H1 (cell line): ENCODE results near the gene BAD. TPM values are rescaled to one million over a fixed set of nuclear protein-coding genes. Genes with fewer than 3 reads are reported as not detected.

Experiments
- CTCF ChIA-PET: fragments of 300-600 bp; sonication (Branson Sonifier 250); formaldehyde crosslinking; loops from one replicate; lab custom pipeline; 2021; ENCODE audit not compliant: partially characterized antibody; lab: Charles Lee
- POLR2A ChIA-PET: fragments of 300-600 bp; sonication (Branson Sonifier 250); formaldehyde crosslinking; loops from one replicate; lab custom pipeline; 2021; ENCODE audit warnings: inconsistent platforms; ENCODE audit not compliant: partially characterized antibody; lab: Charles Lee
- DNase-seq, 2 experiments: peaks; one replicate each; pipeline versions ENCODE4 v3.0.0 to v3.0.0-alpha.2; 2010 to 2022; ENCODE audit warnings: low spot score in 2 of 2, low read depth in 1 of 2, mixed read lengths in 1 of 2
- FAIRE-seq: peaks from 2 replicates; lab custom pipeline; 2011; peaks lifted over from hg19 to GRCh38; lab: Jason Lieb, UNC
- H2AFZ ChIP-seq: 2 replicates; pipeline ENCODE4 v1.8.1; 2012; ENCODE audit warnings: low read length, inconsistent platforms
- H2AK5ac ChIP-seq: 2 replicates; pipeline ENCODE4 v1.6.1; 2013; ENCODE audit warnings: low read depth, low read length
- H2BK120ac ChIP-seq: replicated peaks from 2 replicates; pipeline ENCODE3; 2013; ENCODE audit warnings: low read depth, low read length, inconsistent platforms
- H2BK12ac ChIP-seq: 2 replicates; pipeline ENCODE4 v1.6.1; 2013; ENCODE audit warnings: low read depth, low read length
- H2BK15ac ChIP-seq: 2 replicates; pipeline ENCODE4 v1.6.1; 2013; ENCODE audit warnings: low read length
- H2BK20ac ChIP-seq: 2 replicates; pipeline ENCODE4 v1.6.1; 2013; ENCODE audit warnings: low read length
- H2BK5ac ChIP-seq: 2 replicates; pipeline ENCODE4 v1.6.1; 2013; ENCODE audit warnings: low read depth, low read length
- H3K14ac ChIP-seq: 2 replicates; pipeline ENCODE4 v1.6.1; 2013; ENCODE audit warnings: inconsistent platforms; ENCODE audit not compliant: insufficient read length
- H3K18ac ChIP-seq: 2 replicates; pipeline ENCODE4 v1.6.1; 2013; ENCODE audit warnings: low read length; ENCODE audit errors: extremely low read depth
- H3K23ac ChIP-seq: 2 replicates; pipeline ENCODE4 v1.6.1; 2013; ENCODE audit warnings: inconsistent platforms; ENCODE audit not compliant: insufficient read length
- H3K23me2 ChIP-seq: 2 replicates; pipeline ENCODE4 v1.6.1; 2013; ENCODE audit warnings: low read depth, low read length
- H3K27ac ChIP-seq: 2 replicates; pipeline ENCODE4 v1.6.1; 2011; ENCODE audit warnings: low read depth, low read length, inconsistent platforms
- H3K27me3 ChIP-seq, 4 experiments: replicated peaks in 1 of 4; 1 replicate in 1 of 4; 2 replicates in 3 of 4; pipeline versions ENCODE4 v1.6.1 to v1.8.1; 2011 to 2013; ENCODE audit warnings: low read length in 3 of 4, mild to moderate bottlenecking in 3 of 4, inconsistent platforms in 2 of 4, mixed read lengths in 2 of 4, moderate library complexity in 1 of 4; ENCODE audit not compliant: control insufficient read depth in 3 of 4, insufficient read depth in 3 of 4; ENCODE audit errors: extremely low read depth in 1 of 4
- H3K36me3 ChIP-seq, 4 experiments: 2 replicates each; pipeline versions ENCODE4 v1.6.1 to v1.8.1; 2011 to 2013; ENCODE audit warnings: mild to moderate bottlenecking in 4 of 4, low read length in 3 of 4, moderate library complexity in 2 of 4, control low read depth in 1 of 4, inconsistent platforms in 1 of 4; ENCODE audit not compliant: insufficient read depth in 4 of 4, control insufficient read depth in 2 of 4
- H3K4ac ChIP-seq: replicated peaks from 2 replicates; pipeline ENCODE3; 2013; ENCODE audit warnings: low read length, low read depth, mixed read lengths, inconsistent platforms; ENCODE audit not compliant: insufficient read length
- H3K4me1 ChIP-seq, 4 experiments: replicated peaks in 1 of 4; 1 replicate in 1 of 4; 2 replicates in 3 of 4; pipeline versions ENCODE4 v1.6.1 to v1.8.1; 2011 to 2013; ENCODE audit warnings: low read length in 3 of 4, inconsistent platforms in 2 of 4, mixed read lengths in 1 of 4; ENCODE audit not compliant: insufficient read depth in 4 of 4, control insufficient read depth in 3 of 4
- H3K4me2 ChIP-seq, 2 experiments: 2 replicates each; pipeline versions ENCODE4 v1.6.1 to v1.8.1; 2011 to 2013; ENCODE audit warnings: low read depth in 2 of 2, low read length in 2 of 2, control low read depth in 1 of 2, inconsistent platforms in 1 of 2, mild to moderate bottlenecking in 1 of 2; ENCODE audit not compliant: insufficient read depth in 1 of 2
- H3K4me3 ChIP-seq, 4 experiments: fragments of 200-600, 300-600 bp in 1 of 4; sonication (generic), shearing (Covaris generic), sonication (Bioruptor Twin) in 1 of 4; 2 replicates each; pipeline versions ENCODE4 v1.5.1 to v1.8.1; 2011 to 2016; ENCODE audit warnings: low read length in 4 of 4, low read depth in 3 of 4, control low read depth in 2 of 4, inconsistent platforms in 2 of 4, mild to moderate bottlenecking in 2 of 4, mixed read lengths in 1 of 4, moderate library complexity in 1 of 4; ENCODE audit not compliant: insufficient read depth in 2 of 4; ENCODE audit errors: extremely low read depth in 1 of 4
- H3K56ac ChIP-seq: replicated peaks from 2 replicates; pipeline ENCODE3; 2013; ENCODE audit warnings: low read depth, mild to moderate bottlenecking, mixed read lengths, low read length, inconsistent platforms; ENCODE audit not compliant: insufficient read length
- H3K79me1 ChIP-seq: 2 replicates; pipeline ENCODE4 v1.6.1; 2013; ENCODE audit warnings: low read depth, low read length, control low read depth
- H3K79me2 ChIP-seq, 2 experiments: 2 replicates each; pipeline versions ENCODE4 v1.6.1 to v1.8.1; 2012 to 2013; ENCODE audit warnings: low read length in 2 of 2, mild to moderate bottlenecking in 2 of 2, inconsistent platforms in 1 of 2; ENCODE audit not compliant: insufficient read depth in 2 of 2, control insufficient read depth in 1 of 2
- H3K9ac ChIP-seq, 4 experiments: replicated peaks in 1 of 4; 1 replicate in 1 of 4; 2 replicates in 3 of 4; pipeline versions ENCODE4 v1.6.1 to v1.8.1; 2011 to 2013; ENCODE audit warnings: low read depth in 3 of 4, low read length in 3 of 4, control low read depth in 2 of 4, mild to moderate bottlenecking in 2 of 4, moderate library complexity in 2 of 4, inconsistent platforms in 1 of 4; ENCODE audit errors: extremely low read depth in 1 of 4
- H3K9me3 ChIP-seq, 2 experiments: 2 replicates each; pipeline versions ENCODE4 v1.6.1 to v1.8.1; 2012 to 2013; ENCODE audit warnings: mild to moderate bottlenecking in 2 of 2, moderate library complexity in 2 of 2, control low read depth in 1 of 2, inconsistent platforms in 1 of 2, low read depth in 1 of 2, low read length in 1 of 2, mixed read lengths in 1 of 2; ENCODE audit not compliant: insufficient read depth in 2 of 2
- H4K20me1 ChIP-seq, 2 experiments: replicated peaks in 1 of 2; 2 replicates each; pipeline versions ENCODE3 to v1.8.1; 2011 to 2013; ENCODE audit warnings: inconsistent platforms in 2 of 2, low read length in 2 of 2, mild to moderate bottlenecking in 1 of 2; ENCODE audit not compliant: insufficient read depth in 2 of 2, control insufficient read depth in 1 of 2
- H4K5ac ChIP-seq: 2 replicates; pipeline ENCODE4 v1.6.1; 2013; ENCODE audit warnings: low read length, low read depth, mixed read lengths, inconsistent platforms; ENCODE audit not compliant: insufficient read length
- H4K8ac ChIP-seq: 2 replicates; pipeline ENCODE4 v1.8.0; 2013; ENCODE audit warnings: mild to moderate bottlenecking, moderate library complexity, low read length, inconsistent platforms; ENCODE audit not compliant: insufficient read depth; ENCODE audit errors: extremely low read depth
- H4K91ac ChIP-seq: replicated peaks from 2 replicates; pipeline ENCODE3; 2013; ENCODE audit warnings: low read length, mixed read lengths, inconsistent platforms; ENCODE audit not compliant: insufficient read length
- ATF3 ChIP-seq: IDR thresholded peaks from 2 replicates; pipeline ENCODE4 v1.6.1; 2011; ENCODE audit warnings: low read depth, mild to moderate bottlenecking, low read length; ENCODE audit not compliant: insufficient read depth
- CHD1 ChIP-seq: IDR thresholded peaks from 2 replicates; pipeline ENCODE4 v1.6.1; 2012; ENCODE audit warnings: low read depth, low read length, improper control_type of control experiment
- E2F6 ChIP-seq: IDR thresholded peaks from 2 replicates; pipeline ENCODE4 v1.6.1; 2012; ENCODE audit warnings: inconsistent platforms
- EP300 ChIP-seq, 2 experiments: IDR thresholded peaks; 1 replicate in 1 of 2; 2 replicates in 1 of 2; pipeline ENCODE4 v1.6.1; 2011 to 2012; ENCODE audit warnings: low read depth in 2 of 2, low read length in 2 of 2, mild to moderate bottlenecking in 2 of 2, borderline replicate concordance in 1 of 2, inconsistent platforms in 1 of 2, moderate library complexity in 1 of 2
- EZH2 ChIP-seq: fragments of 200-600 bp; sonication (generic); IDR thresholded peaks from 2 replicates; pipeline ENCODE4 v1.7.1; 2012; ENCODE audit warnings: low read depth, mild to moderate bottlenecking, moderate library complexity, low read length, inconsistent platforms; ENCODE audit not compliant: severe bottlenecking
- KDM5A ChIP-seq: fragments of 200-600 bp; IDR thresholded peaks from 2 replicates; pipeline ENCODE4 v1.7.1; 2012; ENCODE audit warnings: mild to moderate bottlenecking, low read length, inconsistent platforms, mixed read lengths
- RNF2 ChIP-seq: fragments of 200-900, 300-1000 bp; sonication (generic); IDR thresholded peaks from 2 replicates; pipeline ENCODE4 v1.7.1; 2016; ENCODE audit warnings: borderline replicate concordance, low read depth, mild to moderate bottlenecking, antibody characterized with exemption, low read length; ENCODE audit not compliant: poor library complexity, severe bottlenecking; ENCODE audit errors: missing control alignments
- SIN3A ChIP-seq, 2 experiments: IDR thresholded peaks in 1 of 2; conservative IDR thresholded peaks in 1 of 2; 2 replicates each; pipeline ENCODE4 v1.6.1; 2011 to 2012; ENCODE audit warnings: low read length in 2 of 2, improper control_type of control experiment in 1 of 2, low read depth in 1 of 2, mild to moderate bottlenecking in 1 of 2
- WGBS, 2 experiments: shearing (Covaris generic) in 1 of 2; methylation state at CpG; one replicate each; pipeline versions ENCODE4 v1.1.6 to v1.1.7; 2013 to 2015; ENCODE audit warnings: low lambda C conversion rate in 2 of 2, mixed read lengths in 2 of 2, inconsistent platforms in 1 of 2, low coverage in 1 of 2, missing lambda C conversion rate in 1 of 2; ENCODE audit not compliant: insufficient replicate concordance in 2 of 2, insufficient coverage in 1 of 2, insufficient read length in 1 of 2; ENCODE audit errors: extremely low coverage in 1 of 2, missing lambda C conversion rate in 1 of 2; 5-methylcytosine and 5-hydroxymethylcytosine counted together
- polyA plus RNA-seq, 7 experiments: library from polyadenylated mRNA; depleted of rRNA in 3 of 7; stranded (reverse) in 5 of 7; unstranded in 2 of 7; fragments of >200 nt in 5 of 7; fragments of 200-250 nt in 2 of 7; gene quantifications; 1 replicate in 5 of 7; 2 replicates in 1 of 7; 4 replicates in 1 of 7; pipeline versions ENCODE4 v1.2.1 to v1.2.3, GENCODE V29; 2011 to 2013; ENCODE audit warnings: missing spikeins in 2 of 7, mixed read lengths in 2 of 7
- total RNA-seq: library from RNA; stranded (reverse); fragmentation: NEBNext Ultra II Directional; extraction: Animal tissue kit (Norgen Biotek cat#: 25700); gene quantifications from 2 replicates; pipeline ENCODE4 v1.2.1, GENCODE V29; 2021

The BAD gene
- total and polyA plus RNA-seq, 2 of the 8 experiments (the other 6 are each of a cell fraction or from before 2014, with no cell fraction given), result 23.1 to 33.7 TPM

- peak within 1 kb of the TSS; percentile 90 for H2BK12ac ChIP-seq
- peak within 1 kb of the TSS; percentile 88; the same call in 1 of the 2 replicates for H2BK15ac ChIP-seq
- peak within 1 kb of the TSS; percentile 99 for H3K4ac ChIP-seq
- H2BK20ac ChIP-seq, result peak within 1 kb of the TSS; percentile 80; the same call in 1 of the 2 replicates
- peak within 1 kb of the TSS in 3 of 4 experiments; percentile 76 to 88 (median 85); a peak in 6 of 7 replicates for H3K9ac ChIP-seq
- WGBS, 2 experiments, result 2% methylated on average over 41 of the region's 81 CpGs; no CpG with 5 or more reads in 1 of the 2 experiments
- H4K20me1 ChIP-seq, result peaks cover 2 to 3% of the 10 kb centered on the region in 2 experiments
- FAIRE-seq (no peak), DNase-seq (peak; percentile 99)
- peaks cover 11% of the 10 kb centered on the region; the same call in 1 of the 2 replicates for H3K79me1 ChIP-seq
- H3K4me3 ChIP-seq, result peak within 1 kb of the TSS; percentile 62 to 93 (median 83)
- H3K36me3 ChIP-seq, result no peaks in the 10 kb centered on the region
- peaks cover 3 to 15% (median 12%) of the 10 kb centered on the region in 4 experiments; a peak in 6 of 7 replicates for H3K4me1 ChIP-seq
- peak within 1 kb of the TSS; percentile 96 to 98 for H3K4me2 ChIP-seq
- H3K14ac ChIP-seq, result no peak within 1 kb of the TSS
- peak within 1 kb of the TSS; percentile 97 for H4K8ac ChIP-seq
- 0 out of 2 replicates have a peak within 1 kb of the TSS, but pooled peaks have one; percentile 36 for H2AFZ ChIP-seq
- peaks cover 6 to 23% (median 11%) of the 10 kb centered on the region in 4 experiments for H3K27me3 ChIP-seq
- POLR2A ChIA-PET, result interaction anchor here (1.0 to 5.6 kb wide), 19 partner anchors 8 to 386 kb away, joined by 3 to 57 read pairs (median 6); partner anchors contain the start of genes BAD, FERMT3, GPR137 and NUDT22
- H3K27ac ChIP-seq, result peak within 1 kb of the TSS; percentile 87
- no peak within 1 kb of the TSS for H3K23ac ChIP-seq
- peak within 1 kb of the TSS; percentile 98 for H4K91ac ChIP-seq
- H2AK5ac ChIP-seq, result peak within 1 kb of the TSS; percentile 96
- H4K5ac ChIP-seq, result peak within 1 kb of the TSS; percentile 99
- H3K18ac ChIP-seq, result peak within 1 kb of the TSS; percentile 99
- CTCF ChIA-PET, result interaction anchor here (0.7 to 20.8 kb wide), 19 partner anchors 9 to 340 kb away, joined by 3 to 614 read pairs (median 5); partner anchors contain the start of genes BAD, CCDC88B, FERMT3 and GPR137
- H2BK5ac ChIP-seq, result peak within 1 kb of the TSS; percentile 98
- peak within 1 kb of the TSS; percentile 92 for H2BK120ac ChIP-seq
- no peaks in the 10 kb centered on the region; a peak in 1 of 4 replicates for H3K9me3 ChIP-seq
- H3K79me2 ChIP-seq, result peaks cover 0 to 17% of the 10 kb centered on the region in 2 experiments; a peak in 2 of 4 replicates
- H3K23me2 ChIP-seq, result peaks cover 14% of the 10 kb centered on the region; the same call in 1 of the 2 replicates
- H3K56ac ChIP-seq, result peak within 1 kb of the TSS; percentile 97
- no peak for TF ChIP-seq E2F6
- TF ChIP-seq SIN3A (conservative IDR thresholded peaks at IDR 0.05 in 1 of 2, IDR thresholded peaks at IDR 0.05 in 1 of 2; ENCODE audit: low read depth in 1 of 2, low read length in 2 of 2), result peak; percentile 48 to 82; a peak in 1 of 4 replicates
- TF ChIP-seq RNF2, result no peak
- TF ChIP-seq ATF3, result no peak
- no peak for TF ChIP-seq EP300 (IDR thresholded peaks at IDR 0.05; ENCODE audit: borderline replicate concordance in 1 of 2, low read depth in 2 of 2, low read length in 2 of 2)
- no peak for TF ChIP-seq CHD1
- TF ChIP-seq EZH2, result no peak
- TF ChIP-seq KDM5A, result no peak
Observed at GRCh38 chr11:64305075-64305690, 20.7 kb upstream of the BAD start, which contains the start of gene ESRRA. ESRRA (plus strand) TSS chr11:64305524; CDS start chr11:64307180, 1,656 bp downstream.
